Ovary (tissue), 9 donors: ENCODE data around the gene TCFL5. TPM values are rescaled to one million over a fixed set of nuclear protein-coding genes. Genes with fewer than 3 reads are reported as not detected.
A peak's percentile ranks its signal among the peaks of the same experiment; 100 is the strongest.
"Not testable (repeated sequence)": the region's sequence is repeated elsewhere in the genome, so short reads cannot be mapped to it uniquely, and the experiment has no call there.

Source experiments
- DNase-seq, 5 donors: peaks; one replicate each; pipeline ENCODE4 v3.0.0-alpha.2; 2019 to 2020
- H3K27ac ChIP-seq, 2 donors: fragments of 200-600 bp; one replicate each; pipeline versions ENCODE4 v1.5.1 to v1.8.0; 2019 to 2022
- H3K27me3 ChIP-seq: fragments of 200-600 bp; one replicate; pipeline ENCODE4 v1.8.0; 2022
- H3K36me3 ChIP-seq: fragments of 200-600 bp; sonication (generic); one replicate; pipeline ENCODE4 v1.5.1; 2019
- H3K4me1 ChIP-seq: one replicate; pipeline ENCODE4 v1.8.1; 2013; ENCODE audit warnings: mild to moderate bottlenecking, moderate library complexity; ENCODE audit not compliant: insufficient read depth
- H3K4me3 ChIP-seq: fragments of 200-600 bp; sonication (generic); one replicate; pipeline ENCODE4 v1.5.1; 2017
- H3K9me3 ChIP-seq, 2 donors: fragments of 200-600 bp in 1 of 2; sonication (generic) in 1 of 2; one replicate each; pipeline versions ENCODE4 v1.5.1 to v1.8.1; 2013 to 2019; ENCODE audit warnings: mild to moderate bottlenecking in 1 of 2, moderate library complexity in 1 of 2
- EP300 ChIP-seq: sonication (generic); formaldehyde crosslinking; IDR thresholded peaks from one replicate; pipeline ENCODE4 v1.6.1; 2017; ENCODE audit warnings: antibody characterized with exemption
- POLR2A ChIP-seq: fragments of 450-650 bp; IDR thresholded peaks from one replicate; pipeline ENCODE4 v1.6.1; 2017; ENCODE audit warnings: antibody characterized with exemption, mild to moderate bottlenecking, moderate library complexity
- WGBS, 3 donors: extraction: QIAGEN DNeasy Blood & Tissue Kit in 1 of 3; methylation state at CpG; one replicate each; pipeline versions ENCODE4 v1.1.5 to v1.1.7; 2013 to 2017; 5-methylcytosine and 5-hydroxymethylcytosine counted together
- intact Hi-C, 4 donors: fragments of 100-400 bp; cut with DNase I; formaldehyde crosslinking; loops; one replicate each; pipeline versions ENCODE4 v1.11.0 to v1.15.1; 2022 to 2023
- polyA plus RNA-seq, 2 donors: library from polyadenylated mRNA; stranded (reverse); fragments of 200-250 nt in 1 of 2; fragments of 350-450 nt in 1 of 2; fragmentation: Illumina TruSeq in 1 of 2; extraction: RNeasy Lipid Tissue Mini Kit (QIAGEN cat#74804) in 1 of 2; gene quantifications; one replicate each; pipeline ENCODE4 v1.2.3, GENCODE V29; 2013 to 2014
- total RNA-seq, 7 donors: library from RNA; depleted of rRNA in 2 of 7; stranded (reverse); fragments of >200 nt in 2 of 7; fragmentation: NEBNext Ultra II Directional in 3 of 7; extraction: Animal tissue kit (Norgen Biotek cat#: 25700) in 3 of 7; gene quantifications; one replicate each; pipeline versions ENCODE4 v1.1.0 to v1.2.4, GENCODE V29; 2016 to 2023
- TF ChIP-seq, protein P1 (sequence below), 3 donors: fragments of 450-650 bp in 2 of 3; fragments of 200-600 bp in 1 of 3; IDR thresholded peaks; one replicate each; pipeline versions ENCODE4 v1.5.1 to v1.8.0; 2016 to 2022; ENCODE audit warnings: antibody characterized with exemption in 3 of 3, mild to moderate bottlenecking in 1 of 3
- donor health status: DM: no; HTN: no; CAD: no; lungs with moderate emphysema.
- donor health status: DM: no; HTN: no; CAD: no.
- donor health status: Bipolar disorder and iron deficiency.
- donor health status: DM: yes; HTN: yes; CAD: no.
- donor health status: DM: no; HTN: no; CAD: no.
- donor health status: DM: yes; HTN: yes; CAD: no.

The TCFL5 gene
- total and polyA plus RNA-seq, 9 donors, result 8.1 to 17.9 (median 12.3) TPM

DNA sequence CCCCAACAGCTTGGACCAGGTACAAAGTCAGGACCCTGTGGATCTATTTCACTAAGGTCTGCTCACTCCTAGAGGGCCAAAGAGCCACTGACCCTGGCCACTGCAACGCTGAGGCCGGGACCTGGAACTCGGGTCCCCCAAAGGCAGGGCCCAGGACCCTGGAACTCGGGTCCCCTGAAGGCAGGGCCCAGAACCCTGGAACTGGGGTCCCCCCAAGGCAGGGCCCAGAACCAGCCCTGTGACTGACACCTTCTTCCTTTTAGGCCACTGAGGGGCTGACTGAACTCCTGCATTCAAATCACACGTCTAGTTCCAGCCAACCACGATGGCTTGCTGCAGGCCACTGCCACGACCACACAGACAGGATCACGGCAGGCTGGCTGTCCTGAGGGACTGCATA lies 9.4 kb downstream of the TCFL5 start:
- no peaks in the 10 kb centered on the region for H3K9me3 ChIP-seq
- WGBS, 3 donors, result 86 to 90% (median 89%) methylated on average over 8 of the region's 8 CpGs
- no peaks in the 10 kb centered on the region for H3K27me3 ChIP-seq
- no peak overlapping the region for H3K27ac ChIP-seq
- H3K4me3 ChIP-seq, result no peak overlapping the region
- no peaks in the 10 kb centered on the region for H3K36me3 ChIP-seq
- intact Hi-C loops, result no loop called here
- peak in 1 of 5 donors; percentile 21 for DNase-seq
- H3K4me1 ChIP-seq, result no peaks in the 10 kb centered on the region
- TF ChIP-seq EP300, result no peak
- TF ChIP-seq, protein P1, sequence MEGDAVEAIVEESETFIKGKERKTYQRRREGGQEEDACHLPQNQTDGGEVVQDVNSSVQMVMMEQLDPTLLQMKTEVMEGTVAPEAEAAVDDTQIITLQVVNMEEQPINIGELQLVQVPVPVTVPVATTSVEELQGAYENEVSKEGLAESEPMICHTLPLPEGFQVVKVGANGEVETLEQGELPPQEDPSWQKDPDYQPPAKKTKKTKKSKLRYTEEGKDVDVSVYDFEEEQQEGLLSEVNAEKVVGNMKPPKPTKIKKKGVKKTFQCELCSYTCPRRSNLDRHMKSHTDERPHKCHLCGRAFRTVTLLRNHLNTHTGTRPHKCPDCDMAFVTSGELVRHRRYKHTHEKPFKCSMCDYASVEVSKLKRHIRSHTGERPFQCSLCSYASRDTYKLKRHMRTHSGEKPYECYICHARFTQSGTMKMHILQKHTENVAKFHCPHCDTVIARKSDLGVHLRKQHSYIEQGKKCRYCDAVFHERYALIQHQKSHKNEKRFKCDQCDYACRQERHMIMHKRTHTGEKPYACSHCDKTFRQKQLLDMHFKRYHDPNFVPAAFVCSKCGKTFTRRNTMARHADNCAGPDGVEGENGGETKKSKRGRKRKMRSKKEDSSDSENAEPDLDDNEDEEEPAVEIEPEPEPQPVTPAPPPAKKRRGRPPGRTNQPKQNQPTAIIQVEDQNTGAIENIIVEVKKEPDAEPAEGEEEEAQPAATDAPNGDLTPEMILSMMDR (IDR thresholded peaks at IDR 0.05), result no peak
- TF ChIP-seq POLR2A, result no peak

DNA sequence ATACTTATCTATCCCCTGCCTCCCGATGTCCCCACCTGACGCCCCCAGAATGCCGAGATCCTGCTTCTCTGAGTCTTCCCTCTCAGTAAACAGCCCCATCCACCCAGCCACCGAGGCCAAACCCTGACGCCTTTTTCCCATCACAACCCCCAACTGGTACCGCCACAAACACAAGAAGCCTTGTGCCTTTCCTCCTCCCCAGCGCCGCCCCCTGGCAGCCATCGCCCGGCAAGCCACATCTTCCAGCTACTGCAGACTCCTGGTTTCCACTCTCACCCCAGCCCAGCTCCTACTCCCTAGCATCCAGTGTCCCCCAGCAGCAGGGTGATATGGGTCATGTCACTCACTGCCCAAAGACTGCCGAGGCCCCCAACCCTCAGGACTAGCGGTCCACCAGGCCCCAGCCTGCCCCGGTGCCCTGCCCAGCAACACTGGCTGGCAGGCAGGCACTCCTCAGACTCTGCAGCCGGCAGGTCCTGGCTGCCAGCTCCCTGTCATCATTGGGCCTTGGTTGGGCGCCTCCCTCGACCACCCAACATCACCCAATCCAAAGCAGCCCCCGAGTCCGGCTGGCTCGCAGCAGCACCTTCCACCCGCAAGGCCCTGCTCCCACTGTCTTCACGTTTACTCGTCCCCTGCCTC lies 11.2 kb downstream of the TCFL5 start:
- WGBS, 3 donors, result 86 to 87% (median 87%) methylated on average over 22 of the region's 22 CpGs
- no peaks in the 10 kb centered on the region for H3K4me1 ChIP-seq
- no peak for TF ChIP-seq EP300
- TF ChIP-seq, protein P1 (IDR thresholded peaks at IDR 0.05), result no peak
- TF ChIP-seq POLR2A, result no peak
- no peak overlapping the region for H3K27ac ChIP-seq
- intact Hi-C loops, result no loop called here
- H3K9me3 ChIP-seq, result no peaks in the 10 kb centered on the region
- peak in 1 of 5 donors; percentile 31 for DNase-seq
- no peaks in the 10 kb centered on the region for H3K27me3 ChIP-seq
- H3K36me3 ChIP-seq, result no peaks in the 10 kb centered on the region
- no peak overlapping the region for H3K4me3 ChIP-seq

DNA sequence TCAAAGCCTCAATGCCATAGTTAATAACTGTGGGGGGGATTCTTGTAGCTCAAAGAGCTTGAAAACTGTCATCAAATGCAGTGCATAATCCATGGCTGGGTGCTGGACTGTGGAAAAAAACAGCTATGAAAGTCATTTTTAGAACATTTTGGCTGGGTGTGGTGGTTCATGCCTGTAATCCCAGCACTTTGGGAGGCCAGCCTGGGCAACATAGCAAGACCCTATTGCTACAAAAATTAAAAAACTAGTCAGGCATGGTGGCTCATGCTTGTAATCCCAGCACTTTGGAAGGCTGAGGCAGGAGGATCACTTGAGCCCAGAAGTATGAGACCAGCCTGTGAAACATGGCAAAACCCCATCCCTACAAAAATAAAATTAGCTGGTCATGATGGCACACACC lies 12.2 kb downstream of the TCFL5 start:
- Histone ChIP-seq H3K36me3 (no peaks in the 10 kb centered on the region), H3K27me3 (no peaks in the 10 kb centered on the region), H3K27ac (no peak overlapping the region), H3K9me3 (no peaks in the 10 kb centered on the region), H3K4me1 (no peaks in the 10 kb centered on the region), H3K4me3 (no peak overlapping the region)
- intact Hi-C loops, result no loop called here
- DNase-seq, result no peak
- TF ChIP-seq, protein P1 (IDR thresholded peaks at IDR 0.05), result no peak
- TF ChIP-seq POLR2A (no peak), EP300 (no peak)

DNA sequence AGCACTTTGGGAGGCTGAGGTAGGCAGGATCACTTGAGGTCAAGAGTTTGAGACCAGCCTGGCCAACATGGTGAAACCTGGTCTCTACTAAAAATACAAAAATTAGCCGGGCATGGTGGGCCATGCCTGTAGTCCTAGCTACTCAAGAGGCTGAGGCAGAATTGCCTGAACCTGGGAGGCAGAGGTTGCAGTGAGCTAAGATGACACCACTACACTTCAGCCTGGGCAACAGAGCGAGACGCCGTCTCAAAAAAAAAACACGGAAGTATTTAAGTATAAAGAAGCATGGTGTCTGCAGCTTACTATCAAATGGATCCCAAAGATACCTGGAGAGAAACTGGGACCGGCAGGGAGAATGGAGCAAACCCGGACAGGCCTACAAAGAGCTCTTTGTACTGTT lies 12.7 kb downstream of the TCFL5 start:
- 91 to 95% (median 95%) methylated on average over 7 of the region's 7 CpGs for WGBS, 3 donors
- H3K36me3 ChIP-seq, intact Hi-C loops, DNase-seq, H3K27ac ChIP-seq, H3K4me3 ChIP-seq, H3K27me3 ChIP-seq, H3K4me1 ChIP-seq, H3K9me3 ChIP-seq: not testable (repeated sequence)

DNA sequence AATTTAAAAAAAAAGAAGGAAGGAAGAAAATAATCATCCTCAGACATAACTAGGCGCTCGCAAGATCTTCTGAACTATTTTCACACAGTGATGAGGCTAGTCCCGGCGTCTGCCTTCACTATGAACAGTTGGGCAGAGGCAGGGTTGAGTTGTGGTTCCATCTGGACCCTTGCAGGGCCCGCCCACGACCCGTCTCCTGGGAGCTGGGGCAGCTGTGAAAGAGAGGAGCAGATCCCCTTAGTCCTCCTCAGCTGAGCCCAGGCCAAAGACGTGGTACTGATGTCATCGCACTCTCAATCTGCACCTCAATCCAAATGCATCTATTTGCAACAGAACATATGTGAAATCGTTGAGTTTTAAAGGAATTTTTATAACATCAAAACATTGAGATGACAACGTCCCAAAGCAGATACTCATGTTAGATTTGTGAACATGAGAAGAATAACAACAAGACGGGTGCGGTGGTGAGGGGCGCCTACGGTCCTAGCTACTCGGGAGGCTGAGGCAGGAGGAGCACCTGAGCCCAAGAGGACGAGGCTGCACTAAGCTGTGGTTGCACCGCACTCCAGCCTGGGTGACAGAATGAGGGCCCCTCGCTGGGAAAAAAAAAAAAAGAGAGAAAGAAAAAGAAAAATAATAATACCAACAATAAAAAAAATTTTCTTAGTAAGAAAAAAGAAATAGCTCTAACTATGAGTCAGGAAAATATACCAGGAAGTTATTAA lies 15.3 kb downstream of the TCFL5 start:
- Histone ChIP-seq H3K4me3 (no peak overlapping the region), H3K27ac (no peak overlapping the region), H3K9me3 (no peaks in the 10 kb centered on the region), H3K27me3 (no peaks in the 10 kb centered on the region), H3K36me3 (no peaks in the 10 kb centered on the region), H3K4me1 (no peaks in the 10 kb centered on the region)
- peak in 1 of 5 donors; percentile 17 for DNase-seq
- intact Hi-C loops, result no loop called here
- 86 to 88% (median 88%) methylated on average over 19 of the region's 19 CpGs for WGBS, 3 donors
- TF ChIP-seq POLR2A, result no peak
- TF ChIP-seq, protein P1 (IDR thresholded peaks at IDR 0.05), result no peak
- no peak for TF ChIP-seq EP300
